Esophagus muscularis mucosa (tissue), 4 donors: ENCODE measurements around the gene AS3MT. TPM values are rescaled to one million over a fixed set of nuclear protein-coding genes. Genes with fewer than 3 reads are reported as not detected.

Source experiments
- DNase-seq: peaks from one replicate; pipeline ENCODE4 v3.0.0-alpha.2; 2017; ENCODE audit errors: extremely low spot score
- H3K27ac ChIP-seq, 4 donors: fragments of 200-600 bp; sonication (generic); replicated peaks in 1 of 4; 1 replicate in 3 of 4; 2 replicates in 1 of 4; pipeline ENCODE4 v1.5.1; 2016 to 2019; ENCODE audit warnings: mild to moderate bottlenecking in 1 of 4
- H3K27me3 ChIP-seq, 4 donors: fragments of 200-600 bp; sonication (generic); one replicate each; pipeline versions ENCODE4 v1.5.1 to v1.6.0; 2016 to 2019
- H3K36me3 ChIP-seq, 4 donors: fragments of 200-600 bp; sonication (generic); one replicate each; pipeline ENCODE4 v1.5.1; 2016 to 2019
- H3K4me1 ChIP-seq, 4 donors: fragments of 200-600 bp; sonication (generic); one replicate each; pipeline ENCODE4 v1.5.1; 2016 to 2019
- H3K4me3 ChIP-seq, 4 donors: fragments of 200-600 bp; sonication (generic); 1 replicate in 2 of 4; 2 replicates in 2 of 4; pipeline ENCODE4 v1.5.1; 2016 to 2019; ENCODE audit warnings: mild to moderate bottlenecking in 4 of 4, moderate library complexity in 1 of 4
- H3K9me3 ChIP-seq, 4 donors: fragments of 200-600 bp; sonication (generic); 1 replicate in 3 of 4; 2 replicates in 1 of 4; pipeline ENCODE4 v1.5.1; 2016 to 2019
- EP300 ChIP-seq: sonication (generic); formaldehyde crosslinking; IDR thresholded peaks from one replicate; pipeline ENCODE4 v1.6.1; 2017; ENCODE audit warnings: antibody characterized with exemption
- POLR2A ChIP-seq: fragments of 450-650 bp; IDR thresholded peaks from one replicate; pipeline ENCODE4 v1.6.1; 2017; ENCODE audit warnings: antibody characterized with exemption, moderate library complexity, mild to moderate bottlenecking, low read depth
- POLR2AphosphoS5 ChIP-seq, 2 donors: sonication (generic); formaldehyde crosslinking; IDR thresholded peaks; one replicate each; pipeline ENCODE4 v1.6.1; 2017; ENCODE audit warnings: antibody characterized with exemption in 2 of 2
- WGBS: methylation state at CpG from one replicate; pipeline ENCODE4 v1.1.5; 2018; 5-methylcytosine and 5-hydroxymethylcytosine counted together
- intact Hi-C: fragments of 100-400 bp; cut with DNase I; formaldehyde crosslinking; loops from one replicate; pipeline ENCODE4 v1.15.1; 2023
- total RNA-seq, 4 donors: library from RNA; depleted of rRNA; stranded (reverse); fragments of >200 nt; gene quantifications; one replicate each; pipeline versions ENCODE4 v1.1.0 to v1.2.1, GENCODE V29; 2016
- TF ChIP-seq, protein P1 (sequence below), 3 experiments: fragments of 200-600 bp in 2 of 3; fragments of 450-650 bp in 1 of 3; sonication (generic) in 2 of 3; IDR thresholded peaks; one replicate each; pipeline ENCODE4 v1.5.1; 2017 to 2019; ENCODE audit warnings: antibody characterized with exemption in 3 of 3, mild to moderate bottlenecking in 2 of 3, moderate library complexity in 1 of 3

The AS3MT gene
- total RNA-seq, 4 donors from 2014 or later: 5.1 to 9.3 (median 6.8) TPM

GRCh38 chr10:102826148-102826796, 43.0 kb upstream of the AS3MT start:
- Histone ChIP-seq H3K27ac (no peak overlapping the region), H3K4me1 (no peaks in the 10 kb centered on the region), H3K27me3 (no peaks in the 10 kb centered on the region), H3K4me3 (no peak overlapping the region), H3K36me3 (peaks cover 0 to 4% (median 2%) of the 10 kb centered on the region in 4 donors), H3K9me3 (no peaks in the 10 kb centered on the region)
- no peak for DNase-seq
- TF ChIP-seq, protein P1, sequence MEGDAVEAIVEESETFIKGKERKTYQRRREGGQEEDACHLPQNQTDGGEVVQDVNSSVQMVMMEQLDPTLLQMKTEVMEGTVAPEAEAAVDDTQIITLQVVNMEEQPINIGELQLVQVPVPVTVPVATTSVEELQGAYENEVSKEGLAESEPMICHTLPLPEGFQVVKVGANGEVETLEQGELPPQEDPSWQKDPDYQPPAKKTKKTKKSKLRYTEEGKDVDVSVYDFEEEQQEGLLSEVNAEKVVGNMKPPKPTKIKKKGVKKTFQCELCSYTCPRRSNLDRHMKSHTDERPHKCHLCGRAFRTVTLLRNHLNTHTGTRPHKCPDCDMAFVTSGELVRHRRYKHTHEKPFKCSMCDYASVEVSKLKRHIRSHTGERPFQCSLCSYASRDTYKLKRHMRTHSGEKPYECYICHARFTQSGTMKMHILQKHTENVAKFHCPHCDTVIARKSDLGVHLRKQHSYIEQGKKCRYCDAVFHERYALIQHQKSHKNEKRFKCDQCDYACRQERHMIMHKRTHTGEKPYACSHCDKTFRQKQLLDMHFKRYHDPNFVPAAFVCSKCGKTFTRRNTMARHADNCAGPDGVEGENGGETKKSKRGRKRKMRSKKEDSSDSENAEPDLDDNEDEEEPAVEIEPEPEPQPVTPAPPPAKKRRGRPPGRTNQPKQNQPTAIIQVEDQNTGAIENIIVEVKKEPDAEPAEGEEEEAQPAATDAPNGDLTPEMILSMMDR (IDR thresholded peaks at IDR 0.05): no peak
- intact Hi-C loops: no loop called here
- WGBS: 94% methylated on average over 9 of the region's 9 CpGs

- Histone ChIP-seq H3K4me1 (no peaks in the 10 kb centered on the region), H3K9me3 (no peaks in the 10 kb centered on the region), H3K27me3 (no peaks in the 10 kb centered on the region), H3K27ac (no peak overlapping the region), H3K4me3 (no peak overlapping the region), H3K36me3 (peaks cover 0 to 6% (median 0%) of the 10 kb centered on the region in 4 donors)
- TF ChIP-seq POLR2A: no peak
- TF ChIP-seq EP300: no peak
- TF ChIP-seq, protein P1 (IDR thresholded peaks at IDR 0.05): no peak
- no peak for TF ChIP-seq POLR2AphosphoS5 (IDR thresholded peaks at IDR 0.05)
- WGBS: 81% methylated on average over 5 of the region's 5 CpGs
- intact Hi-C loops: no loop called here
- DNase-seq: no peak
Measured at GRCh38 chr10:102827597-102827975, 41.7 kb upstream of the AS3MT start.

DNA sequence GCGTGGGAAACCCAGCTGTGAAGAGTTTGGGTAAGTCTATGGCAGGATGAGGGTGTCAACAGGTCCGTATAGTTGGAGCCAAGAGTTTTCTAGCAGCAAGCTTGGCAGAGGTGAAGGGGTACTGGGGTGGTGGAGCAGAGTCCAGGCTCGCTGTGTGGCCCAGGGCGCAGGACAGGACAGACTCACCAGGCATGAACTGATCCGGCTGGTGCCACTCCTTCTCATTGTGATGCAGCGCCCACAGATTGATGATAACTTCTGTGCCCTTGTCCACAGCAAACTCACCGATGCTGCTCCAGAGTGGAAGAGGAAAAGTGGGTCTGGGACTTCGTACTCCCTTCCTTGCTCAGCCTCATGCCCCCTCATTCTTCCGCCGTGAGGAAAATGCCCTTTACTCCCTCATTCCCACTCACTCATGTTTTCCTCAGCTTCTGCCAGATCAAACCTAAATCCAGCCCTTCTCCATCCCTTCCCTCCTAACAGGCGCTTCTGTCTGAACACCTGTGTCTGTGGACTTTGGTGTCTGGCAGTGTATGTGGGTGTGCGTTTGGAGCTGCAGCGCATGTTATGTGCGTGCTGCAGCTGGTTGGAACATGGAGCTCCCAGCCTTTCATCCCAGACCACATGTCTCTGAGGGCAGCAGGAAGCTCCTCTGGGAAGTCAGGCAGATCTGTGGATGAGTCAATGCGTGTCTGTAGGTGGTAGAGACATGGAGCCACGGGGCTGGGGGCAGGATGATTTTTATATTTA, 37.8 kb upstream of the AS3MT start:
- Histone ChIP-seq H3K27ac (no peak overlapping the region), H3K27me3 (no peaks in the 10 kb centered on the region), H3K4me1 (peaks cover 4 to 11% (median 8%) of the 10 kb centered on the region in 4 donors), H3K9me3 (no peaks in the 10 kb centered on the region), H3K4me3 (no peak overlapping the region), H3K36me3 (peaks cover 0 to 9% (median 0%) of the 10 kb centered on the region in 4 donors)
- TF ChIP-seq POLR2AphosphoS5 (IDR thresholded peaks at IDR 0.05) (no peak), EP300 (no peak), POLR2A (no peak)
- TF ChIP-seq, protein P1 (IDR thresholded peaks at IDR 0.05): no peak
- 76% methylated on average over 16 of the region's 16 CpGs for WGBS
- intact Hi-C loops: loop anchor here (10.0 kb wide), 1 partner anchor 233 kb away; no protein-coding TSS in a partner anchor
- DNase-seq: no peak

GRCh38 chr10:102832248-102832647, 37.0 kb upstream of the AS3MT start:
- 87% methylated on average over 9 of the region's 14 CpGs for WGBS

More at GRCh38 chr10:102832248-102832647, 37.0 kb upstream of the AS3MT start:
- H3K27me3 ChIP-seq: no peaks in the 10 kb centered on the region
- intact Hi-C loops: loop anchor here (10.0 kb wide), 1 partner anchor 233 kb away; no protein-coding TSS in a partner anchor
- peaks cover 0 to 9% (median 0%) of the 10 kb centered on the region in 4 donors for H3K36me3 ChIP-seq
- H3K9me3 ChIP-seq: no peaks in the 10 kb centered on the region
- H3K4me3 ChIP-seq: no peak overlapping the region
- H3K27ac ChIP-seq: no peak overlapping the region
- DNase-seq: no peak
- peaks cover 4 to 11% (median 8%) of the 10 kb centered on the region in 4 donors for H3K4me1 ChIP-seq
- no peak for TF ChIP-seq POLR2A
- no peak for TF ChIP-seq POLR2AphosphoS5 (IDR thresholded peaks at IDR 0.05)
- TF ChIP-seq EP300: no peak
- TF ChIP-seq, protein P1 (IDR thresholded peaks at IDR 0.05): no peak
